Stimulated activated CD4-positive, alpha-beta T cell treated with anti-CD3 and anti-CD28 coated beads, Interleukin-1b, Interleukin-23, amount 100 ng/mL, for 4 hours (primary cell): ENCODE results near the gene POLR2H.

Source experiments
- DNase-seq, 2 donors: peaks; one replicate each; pipeline ENCODE4 v3.0.0-alpha.2; 2020; ENCODE audit warnings: low read depth in 2 of 2

POLR2H gene

GRCh38 chr3:184371570-184372018, 10.1 kb downstream of the POLR2H start:
- DNase-seq: peak; percentile 29 to 48

- no peak for DNase-seq
These were observed 10.8 kb downstream of the POLR2H start for GRCh38 chr3:184372296-184372821.

- no peak for DNase-seq
These were observed 11.4 kb downstream of the POLR2H start for GRCh38 chr3:184372911-184373310.

- DNase-seq: no peak
These were observed 11.9 kb downstream of the POLR2H start for GRCh38 chr3:184373422-184373821.

- no peak for DNase-seq
These were observed 14.4 kb downstream of the POLR2H start for GRCh38 chr3:184375747-184376461.

- no peak for DNase-seq
These were observed 15.9 kb downstream of the POLR2H start for GRCh38 chr3:184377374-184377773.

- no peak for DNase-seq
These were observed 16.5 kb downstream of the POLR2H start, which contains the start of gene THPO for GRCh38 chr3:184377882-184378445. THPO (minus strand) TSS chr3:184378207; CDS start chr3:184376259, 1,948 bp downstream.

GRCh38 chr3:184378651-184379357, 17.3 kb downstream of the POLR2H start:
- DNase-seq: no peak

- no peak for DNase-seq
These were observed 18.1 kb downstream of the POLR2H start, which contains the start of gene CHRD for GRCh38 chr3:184379358-184380184. CHRD (plus strand) TSS chr3:184380054; CDS start chr3:184380319, 265 bp downstream.

- DNase-seq: peak in 1 of 2 donors; percentile 32
These were observed 18.7 kb downstream of the POLR2H start for GRCh38 chr3:184380185-184380626.

GRCh38 chr3:184380627-184381260, 19.2 kb downstream of the POLR2H start:
- DNase-seq: peak in 1 of 2 donors; percentile 19

GRCh38 chr3:184381261-184382224, 20.0 kb downstream of the POLR2H start:
- DNase-seq: no peak

GRCh38 chr3:184382326-184383032, 21.0 kb downstream of the POLR2H start:
- DNase-seq: no peak

- DNase-seq: no peak
These were observed 21.7 kb downstream of the POLR2H start for GRCh38 chr3:184383033-184383740.

GRCh38 chr3:184384342-184384741, 22.8 kb downstream of the POLR2H start:
- no peak for DNase-seq

GRCh38 chr3:184384856-184385422, 23.4 kb downstream of the POLR2H start:
- no peak for DNase-seq

- no peak for DNase-seq
These were observed 24.7 kb downstream of the POLR2H start for GRCh38 chr3:184386047-184386806.
